Transverse colon (tissue), 4 donors: ENCODE data around the gene CYP27A1. TPM values are rescaled to one million over a fixed set of nuclear protein-coding genes. Genes with fewer than 3 reads are reported as not detected.

Source experiments
- DNase-seq: peaks from one replicate; pipeline ENCODE4 v3.0.0-alpha.2; 2019
- H3K27ac ChIP-seq, 4 donors: fragments of 200-600 bp; sonication (generic); 2 replicates each; pipeline ENCODE4 v1.5.1; 2016 to 2018; ENCODE audit warnings: inconsistent platforms in 4 of 4
- H3K27me3 ChIP-seq: fragments of 200-600 bp; sonication (generic); 2 replicates; pipeline ENCODE4 v1.5.1; 2017; ENCODE audit warnings: inconsistent platforms
- H3K36me3 ChIP-seq, 4 donors: fragments of 200-600 bp; sonication (generic); 2 replicates each; pipeline ENCODE4 v1.5.1; 2017 to 2019; ENCODE audit warnings: inconsistent platforms in 4 of 4
- H3K4me1 ChIP-seq, 4 donors: fragments of 200-600 bp; sonication (generic); 2 replicates each; pipeline ENCODE4 v1.5.1; 2017 to 2020; ENCODE audit warnings: inconsistent platforms in 4 of 4
- H3K4me3 ChIP-seq, 4 donors: fragments of 200-600 bp; sonication (generic); 1 replicate in 1 of 4; 2 replicates in 3 of 4; pipeline versions ENCODE4 v1.5.1 to v1.6.1; 2017 to 2019; ENCODE audit warnings: inconsistent platforms in 4 of 4
- H3K9me3 ChIP-seq, 2 donors: fragments of 200-600 bp; sonication (generic); 2 replicates each; pipeline ENCODE4 v1.5.1; 2017 to 2019; ENCODE audit warnings: inconsistent platforms in 2 of 2
- CTCF ChIP-seq, 5 experiments: fragments of 200-600 bp in 3 of 5; fragments of 450-650 bp in 2 of 5; sonication (generic) in 3 of 5; IDR thresholded peaks; 1 replicate in 2 of 5; 2 replicates in 3 of 5; pipeline ENCODE4 v1.5.1; 2016 to 2017; ENCODE audit warnings: antibody characterized with exemption in 5 of 5, inconsistent platforms in 3 of 5, mild to moderate bottlenecking in 2 of 5, moderate library complexity in 1 of 5
- EP300 ChIP-seq: sonication (generic); formaldehyde crosslinking; IDR thresholded peaks from one replicate; pipeline ENCODE4 v1.6.1; 2017; ENCODE audit warnings: antibody characterized with exemption, low read depth
- POLR2A ChIP-seq: fragments of 450-650 bp; IDR thresholded peaks from one replicate; pipeline ENCODE4 v1.6.1; 2016; ENCODE audit warnings: antibody characterized with exemption, mild to moderate bottlenecking, moderate library complexity
- POLR2AphosphoS5 ChIP-seq, 3 donors: sonication (generic); formaldehyde crosslinking; IDR thresholded peaks; one replicate each; pipeline ENCODE4 v1.6.1; 2016; ENCODE audit warnings: antibody characterized with exemption in 3 of 3
- WGBS, 2 donors: methylation state at CpG; one replicate each; pipeline ENCODE4 v1.1.5; 2018; ENCODE audit warnings: low coverage in 1 of 2; 5-methylcytosine and 5-hydroxymethylcytosine counted together
- in situ Hi-C, 4 donors: fragments of 200-750 bp; cut with MboI; loops; one replicate each; pipeline versions ENCODE4 v1.15.0 to v1.15.1; 2017; ENCODE audit warnings: low sequenced_read_pairs in 3 of 4, low pct_ligation_motif_present in 1 of 4, low pct_unique_long_range_greater_than_20kb in 1 of 4
- intact Hi-C: fragments of 100-400 bp; cut with DNase I; formaldehyde crosslinking; loops from one replicate; pipeline ENCODE4 v1.15.1; 2023; ENCODE audit warnings: low total_unique reads
- total RNA-seq, 4 donors: library from RNA; depleted of rRNA; stranded (reverse); fragments of >200 nt; gene quantifications; one replicate each; pipeline ENCODE4 v1.1.0, GENCODE V29; 2016

CYP27A1 gene
- total RNA-seq, 4 donors from 2014 or later = 48.3 to 159 (median 75.5) TPM

GRCh38 chr2:218811382-218811781, 29.4 kb downstream of the CYP27A1 start:
- 75 to 80% methylated on average over 1 to 4 of the region's 4 CpGs for WGBS, 2 donors
- no peak overlapping the region for H3K4me3 ChIP-seq
- peaks cover 0 to 10% (median 0%) of the 10 kb centered on the region in 4 donors for H3K36me3 ChIP-seq
- H3K27me3 ChIP-seq = no peaks in the 10 kb centered on the region
- in situ Hi-C loops = no loop called here
- intact Hi-C loops = no loop called here
- peaks cover 0 to 24% (median 10%) of the 10 kb centered on the region in 4 donors for H3K4me1 ChIP-seq
- no peaks in the 10 kb centered on the region for H3K9me3 ChIP-seq
- DNase-seq = no peak
- no peak for TF ChIP-seq EP300
- TF ChIP-seq POLR2AphosphoS5 (IDR thresholded peaks at IDR 0.05) = no peak
- no peak for TF ChIP-seq CTCF (IDR thresholded peaks at IDR 0.05)
- no peak for TF ChIP-seq POLR2A
- no peak overlapping the region for H3K27ac ChIP-seq

- no peak overlapping the region for H3K4me3 ChIP-seq
- 94% methylated on average over 21 of the region's 21 CpGs; no CpG with 5 or more reads in 1 of the 2 donors for WGBS, 2 donors
- no peaks in the 10 kb centered on the region for H3K9me3 ChIP-seq
- H3K27me3 ChIP-seq = no peaks in the 10 kb centered on the region
- H3K36me3 ChIP-seq = peaks cover 0 to 10% (median 0%) of the 10 kb centered on the region in 4 donors
- in situ Hi-C loops (no loop called here), intact Hi-C loops (no loop called here)
- no peak overlapping the region for H3K27ac ChIP-seq
- peaks cover 0 to 16% (median 10%) of the 10 kb centered on the region in 4 donors for H3K4me1 ChIP-seq
- no peak for DNase-seq
- no peak for TF ChIP-seq CTCF (IDR thresholded peaks at IDR 0.05)
- TF ChIP-seq POLR2AphosphoS5 (IDR thresholded peaks at IDR 0.05) = no peak
- no peak for TF ChIP-seq POLR2A
- TF ChIP-seq EP300 = no peak
Observed at GRCh38 chr2:218812096-218812815, 30.3 kb downstream of the CYP27A1 start.

- no peak for TF ChIP-seq POLR2AphosphoS5 (IDR thresholded peaks at IDR 0.05)
- no peak for TF ChIP-seq POLR2A
- TF ChIP-seq EP300 = no peak
- no peak for DNase-seq
- H3K4me1 ChIP-seq = peaks cover 0 to 12% (median 10%) of the 10 kb centered on the region in 4 donors
- no peak overlapping the region for H3K4me3 ChIP-seq
- WGBS, 2 donors = 87% methylated on average over 5 of the region's 5 CpGs; no CpG with 5 or more reads in 1 of the 2 donors
- no peaks in the 10 kb centered on the region for H3K9me3 ChIP-seq
- H3K27me3 ChIP-seq = no peaks in the 10 kb centered on the region
- peaks cover 0 to 10% (median 0%) of the 10 kb centered on the region in 4 donors for H3K36me3 ChIP-seq
- in situ Hi-C loops (no loop called here), intact Hi-C loops (no loop called here)
- no peak overlapping the region for H3K27ac ChIP-seq
Observed at GRCh38 chr2:218812861-218813260, 30.9 kb downstream of the CYP27A1 start.

GRCh38 chr2:218813771-218814460, 32.0 kb downstream of the CYP27A1 start:
- H3K9me3 ChIP-seq = no peaks in the 10 kb centered on the region
- no peak overlapping the region for H3K4me3 ChIP-seq
- peak; percentile 77 for DNase-seq
- peak overlapping the region in 3 of 4 donors; percentile 22 to 53 (median 36) for H3K27ac ChIP-seq
- TF ChIP-seq POLR2A = no peak
- no peak for TF ChIP-seq EP300
- no peak for TF ChIP-seq CTCF (IDR thresholded peaks at IDR 0.05)
- TF ChIP-seq POLR2AphosphoS5 (IDR thresholded peaks at IDR 0.05) = peak in 1 of 3 donors; percentile 31
- H3K36me3 ChIP-seq = peaks cover 0 to 14% (median 0%) of the 10 kb centered on the region in 4 donors
- H3K4me1 ChIP-seq = peaks cover 0 to 12% (median 10%) of the 10 kb centered on the region in 4 donors
- WGBS, 2 donors = 53 to 71% methylated on average over 2 to 11 of the region's 11 CpGs
- H3K27me3 ChIP-seq = no peaks in the 10 kb centered on the region
- intact Hi-C loops (no loop called here), in situ Hi-C loops (no loop called here)
